ENCODE measurements around the gene CDH24. TPM values are rescaled to one million over a fixed set of nuclear protein-coding genes. Genes with fewer than 3 reads are reported as not detected.
A peak's percentile ranks its signal among the peaks of the same experiment; 100 is the strongest.

The CDH24 gene
- total RNA-seq, 2 donors from 2014 or later, result 16.9 to 17.2 TPM

- H3K27me3 Mint-ChIP-seq (ENCODE audit: insufficient read depth), result no peaks in the 10 kb centered on the region
- 90% methylated on average over 4 of the region's 4 CpGs; no CpG with 5 or more reads in 1 of the 2 experiments for WGBS, 2 experiments (ENCODE audit: insufficient coverage in 1 of 2, insufficient read length in 1 of 2)
- H3K4me3 Mint-ChIP-seq, result no peak overlapping the region
Measured at GRCh38 chr14:23062002-23062401, 4.7 kb upstream of the CDH24 start.

GRCh38 chr14:23060536-23061260 lies 3.4 kb upstream of the CDH24 start:
- no peaks in the 10 kb centered on the region for H3K9me3 ChIP-seq (ENCODE audit: control insufficient read depth, low read length)
- peaks cover 60% of the 10 kb centered on the region for H3K36me3 Mint-ChIP-seq (ENCODE audit: low read depth)
- H3K27ac ChIP-seq (ENCODE audit: low read depth, low read length), result no peak overlapping the region
- DNase-seq, result no peak
- no peaks in the 10 kb centered on the region for H3K4me1 ChIP-seq (ENCODE audit: control insufficient read depth, insufficient read depth, low read length)
- H3K9me3 Mint-ChIP-seq, result no peaks in the 10 kb centered on the region
- no peak overlapping the region for H3K4me3 Mint-ChIP-seq
- WGBS, 2 experiments (ENCODE audit: insufficient coverage in 1 of 2, insufficient read length in 1 of 2), result 96% methylated on average over 15 to 17 of the region's 17 CpGs
- no peak for TF ChIP-seq CTCF (conservative IDR thresholded peaks at IDR 0.05)
- H3K27me3 Mint-ChIP-seq (ENCODE audit: insufficient read depth), result no peaks in the 10 kb centered on the region
- H3K4me1 Mint-ChIP-seq, result peaks cover 13% of the 10 kb centered on the region
- H3K36me3 ChIP-seq (ENCODE audit: control insufficient read depth, insufficient read depth, low read length), result peaks cover 67% of the 10 kb centered on the region
- no peaks in the 10 kb centered on the region for H3K27me3 ChIP-seq (ENCODE audit: control insufficient read depth, insufficient read depth, low read length, poor library complexity, severe bottlenecking)
- H3K9ac ChIP-seq (ENCODE audit: extremely low read depth, low read length, poor library complexity, severe bottlenecking), result no peak overlapping the region
- H3K4me3 ChIP-seq (ENCODE audit: low read length), result no peak overlapping the region
- H3K27ac Mint-ChIP-seq, result peak overlapping the region; percentile 74

More at GRCh38 chr14:23062002-23062401, 4.7 kb upstream of the CDH24 start:
- Mint-ChIP-seq H3K4me1 (peaks cover 14% of the 10 kb centered on the region), H3K27ac (peak overlapping the region; percentile 64), H3K9me3 (no peaks in the 10 kb centered on the region), H3K36me3 (ENCODE audit: low read depth) (peaks cover 73% of the 10 kb centered on the region)
- Histone ChIP-seq H3K9ac (ENCODE audit: extremely low read depth, low read length, poor library complexity, severe bottlenecking) (no peak overlapping the region), H3K27me3 (ENCODE audit: control insufficient read depth, insufficient read depth, low read length, poor library complexity, severe bottlenecking) (no peaks in the 10 kb centered on the region), H3K27ac (ENCODE audit: low read depth, low read length) (peak overlapping the region; percentile 44), H3K4me3 (ENCODE audit: low read length) (no peak overlapping the region), H3K36me3 (ENCODE audit: control insufficient read depth, insufficient read depth, low read length) (peaks cover 79% of the 10 kb centered on the region), H3K9me3 (ENCODE audit: control insufficient read depth, low read length) (no peaks in the 10 kb centered on the region), H3K4me1 (ENCODE audit: control insufficient read depth, insufficient read depth, low read length) (no peaks in the 10 kb centered on the region)
- no peak for TF ChIP-seq CTCF (conservative IDR thresholded peaks at IDR 0.05)
- no peak for DNase-seq

- H3K27ac Mint-ChIP-seq, result no peak overlapping the region
- H3K9me3 ChIP-seq (ENCODE audit: control insufficient read depth, low read length), result no peaks in the 10 kb centered on the region
- H3K27me3 ChIP-seq (ENCODE audit: control insufficient read depth, insufficient read depth, low read length, poor library complexity, severe bottlenecking), result no peaks in the 10 kb centered on the region
- DNase-seq, result no peak
- TF ChIP-seq CTCF (conservative IDR thresholded peaks at IDR 0.05), result no peak
- H3K4me3 ChIP-seq (ENCODE audit: low read length), result no peak overlapping the region
- no peak overlapping the region for H3K27ac ChIP-seq (ENCODE audit: low read depth, low read length)
- H3K36me3 ChIP-seq (ENCODE audit: control insufficient read depth, insufficient read depth, low read length), result peaks cover 51% of the 10 kb centered on the region
- peaks cover 45% of the 10 kb centered on the region for H3K36me3 Mint-ChIP-seq (ENCODE audit: low read depth)
- H3K27me3 Mint-ChIP-seq (ENCODE audit: insufficient read depth), result no peaks in the 10 kb centered on the region
- peaks cover 10% of the 10 kb centered on the region for H3K4me1 Mint-ChIP-seq
- 93 to 95% methylated on average over 27 to 32 of the region's 32 CpGs for WGBS, 2 experiments (ENCODE audit: insufficient coverage in 1 of 2, insufficient read length in 1 of 2)
- H3K4me3 Mint-ChIP-seq, result no peak overlapping the region
- no peak overlapping the region for H3K9ac ChIP-seq (ENCODE audit: extremely low read depth, low read length, poor library complexity, severe bottlenecking)
- H3K9me3 Mint-ChIP-seq, result no peaks in the 10 kb centered on the region
- no peaks in the 10 kb centered on the region for H3K4me1 ChIP-seq (ENCODE audit: control insufficient read depth, insufficient read depth, low read length)
Measured at GRCh38 chr14:23058654-23059504, 1.6 kb upstream of the CDH24 start.
